Measurements from ENCODE around the gene NEMP1.

DNA sequence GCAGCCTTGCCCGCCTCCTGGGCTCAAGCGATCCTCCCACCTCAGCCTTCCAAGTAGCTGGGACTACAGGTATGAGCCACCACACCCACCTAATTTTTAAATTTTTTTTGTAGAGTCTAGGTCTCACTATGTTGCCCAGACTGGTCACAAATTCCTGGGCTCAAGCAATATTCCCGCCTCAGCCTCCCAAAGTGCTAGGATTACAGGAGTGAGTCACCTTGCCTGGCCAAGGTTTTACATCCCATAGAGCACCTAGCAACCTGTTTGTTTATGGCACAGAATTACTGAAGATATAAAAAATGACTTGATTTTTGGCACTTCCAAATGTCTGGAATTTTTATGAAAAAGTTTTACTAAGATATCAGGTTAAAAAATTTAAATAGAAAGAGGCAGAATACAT, 45.2 kb downstream of the NEMP1 start:
- TF ChIP-seq, protein P1, sequence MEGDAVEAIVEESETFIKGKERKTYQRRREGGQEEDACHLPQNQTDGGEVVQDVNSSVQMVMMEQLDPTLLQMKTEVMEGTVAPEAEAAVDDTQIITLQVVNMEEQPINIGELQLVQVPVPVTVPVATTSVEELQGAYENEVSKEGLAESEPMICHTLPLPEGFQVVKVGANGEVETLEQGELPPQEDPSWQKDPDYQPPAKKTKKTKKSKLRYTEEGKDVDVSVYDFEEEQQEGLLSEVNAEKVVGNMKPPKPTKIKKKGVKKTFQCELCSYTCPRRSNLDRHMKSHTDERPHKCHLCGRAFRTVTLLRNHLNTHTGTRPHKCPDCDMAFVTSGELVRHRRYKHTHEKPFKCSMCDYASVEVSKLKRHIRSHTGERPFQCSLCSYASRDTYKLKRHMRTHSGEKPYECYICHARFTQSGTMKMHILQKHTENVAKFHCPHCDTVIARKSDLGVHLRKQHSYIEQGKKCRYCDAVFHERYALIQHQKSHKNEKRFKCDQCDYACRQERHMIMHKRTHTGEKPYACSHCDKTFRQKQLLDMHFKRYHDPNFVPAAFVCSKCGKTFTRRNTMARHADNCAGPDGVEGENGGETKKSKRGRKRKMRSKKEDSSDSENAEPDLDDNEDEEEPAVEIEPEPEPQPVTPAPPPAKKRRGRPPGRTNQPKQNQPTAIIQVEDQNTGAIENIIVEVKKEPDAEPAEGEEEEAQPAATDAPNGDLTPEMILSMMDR (IDR thresholded peaks at IDR 0.05; ENCODE audit: insufficient read depth, low read length, poor library complexity, severe bottlenecking) = no peak
- no peak for TF ChIP-seq EZH2phosphoT487 (conservative IDR thresholded peaks at IDR 0.05; ENCODE audit: low read length)

Measured in SU-DHL-6 (cell line).